Measurements from ENCODE around the gene RBL1.

DNA sequence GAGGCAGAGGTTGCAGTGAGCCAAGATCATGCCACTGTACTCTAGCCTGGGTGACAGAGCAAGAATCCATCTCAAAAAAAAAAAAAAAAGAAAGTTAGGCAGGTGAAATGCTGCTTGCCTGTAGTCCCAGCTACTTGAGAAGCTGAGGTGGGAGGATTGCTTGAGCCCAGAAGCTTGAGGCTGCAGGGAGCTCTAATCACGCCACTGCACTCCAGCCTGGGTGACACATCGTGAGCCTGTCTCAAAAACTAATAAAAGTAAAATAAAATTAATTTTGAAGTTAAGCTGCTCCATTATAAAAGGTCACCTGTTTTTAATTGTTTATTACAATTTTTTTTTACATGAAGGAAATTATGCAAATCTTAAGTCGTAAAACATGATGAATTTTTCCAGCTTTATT lies 121.1 kb downstream of the RBL1 start:
- TF ChIP-seq, protein P1, sequence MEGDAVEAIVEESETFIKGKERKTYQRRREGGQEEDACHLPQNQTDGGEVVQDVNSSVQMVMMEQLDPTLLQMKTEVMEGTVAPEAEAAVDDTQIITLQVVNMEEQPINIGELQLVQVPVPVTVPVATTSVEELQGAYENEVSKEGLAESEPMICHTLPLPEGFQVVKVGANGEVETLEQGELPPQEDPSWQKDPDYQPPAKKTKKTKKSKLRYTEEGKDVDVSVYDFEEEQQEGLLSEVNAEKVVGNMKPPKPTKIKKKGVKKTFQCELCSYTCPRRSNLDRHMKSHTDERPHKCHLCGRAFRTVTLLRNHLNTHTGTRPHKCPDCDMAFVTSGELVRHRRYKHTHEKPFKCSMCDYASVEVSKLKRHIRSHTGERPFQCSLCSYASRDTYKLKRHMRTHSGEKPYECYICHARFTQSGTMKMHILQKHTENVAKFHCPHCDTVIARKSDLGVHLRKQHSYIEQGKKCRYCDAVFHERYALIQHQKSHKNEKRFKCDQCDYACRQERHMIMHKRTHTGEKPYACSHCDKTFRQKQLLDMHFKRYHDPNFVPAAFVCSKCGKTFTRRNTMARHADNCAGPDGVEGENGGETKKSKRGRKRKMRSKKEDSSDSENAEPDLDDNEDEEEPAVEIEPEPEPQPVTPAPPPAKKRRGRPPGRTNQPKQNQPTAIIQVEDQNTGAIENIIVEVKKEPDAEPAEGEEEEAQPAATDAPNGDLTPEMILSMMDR (IDR thresholded peaks at IDR 0.05) = no peak
- TF ChIP-seq EP300 (IDR thresholded peaks at IDR 0.05) (no peak), POLR2A (IDR thresholded peaks at IDR 0.05) (no peak), POLR2AphosphoS5 (IDR thresholded peaks at IDR 0.05) (no peak)

Data from gastroesophageal sphincter (tissue), 3 donors.